Vagina (tissue), 2 donors: ENCODE data around the gene SLC35D1.

Experiments used
- POLR2A ChIP-seq, 2 donors: fragments of 450-650 bp; IDR thresholded peaks; one replicate each; pipeline ENCODE4 v1.6.1; 2017; ENCODE audit warnings: antibody characterized with exemption in 2 of 2, mild to moderate bottlenecking in 2 of 2, moderate library complexity in 2 of 2
- TF ChIP-seq, protein P1 (sequence below), 3 experiments: fragments of 450-650 bp in 2 of 3; fragments of 200-600 bp in 1 of 3; sonication (generic) in 1 of 3; IDR thresholded peaks; one replicate each; pipeline ENCODE4 v1.5.1; 2017 to 2019; ENCODE audit warnings: antibody characterized with exemption in 3 of 3, mild to moderate bottlenecking in 2 of 3, moderate library complexity in 2 of 3

DNA sequence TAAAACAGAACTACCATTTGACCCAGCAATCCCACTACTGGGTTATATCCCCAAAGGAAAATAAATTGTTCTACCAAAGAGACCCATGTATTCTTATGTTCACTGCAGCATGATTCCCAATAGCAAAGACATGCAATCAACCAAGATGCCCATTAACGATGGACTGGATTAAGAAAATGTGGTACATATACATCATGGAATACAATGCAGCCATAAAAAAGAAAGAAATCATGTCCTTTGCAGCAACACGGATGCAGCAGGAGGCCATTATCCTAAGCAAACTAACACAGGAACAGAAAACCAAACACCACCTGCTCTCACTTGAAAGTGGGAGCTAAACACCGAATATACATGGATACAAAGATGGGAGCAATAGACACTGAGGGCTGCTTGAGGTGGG, 44.2 kb downstream of the SLC35D1 start:
- TF ChIP-seq, protein P1, sequence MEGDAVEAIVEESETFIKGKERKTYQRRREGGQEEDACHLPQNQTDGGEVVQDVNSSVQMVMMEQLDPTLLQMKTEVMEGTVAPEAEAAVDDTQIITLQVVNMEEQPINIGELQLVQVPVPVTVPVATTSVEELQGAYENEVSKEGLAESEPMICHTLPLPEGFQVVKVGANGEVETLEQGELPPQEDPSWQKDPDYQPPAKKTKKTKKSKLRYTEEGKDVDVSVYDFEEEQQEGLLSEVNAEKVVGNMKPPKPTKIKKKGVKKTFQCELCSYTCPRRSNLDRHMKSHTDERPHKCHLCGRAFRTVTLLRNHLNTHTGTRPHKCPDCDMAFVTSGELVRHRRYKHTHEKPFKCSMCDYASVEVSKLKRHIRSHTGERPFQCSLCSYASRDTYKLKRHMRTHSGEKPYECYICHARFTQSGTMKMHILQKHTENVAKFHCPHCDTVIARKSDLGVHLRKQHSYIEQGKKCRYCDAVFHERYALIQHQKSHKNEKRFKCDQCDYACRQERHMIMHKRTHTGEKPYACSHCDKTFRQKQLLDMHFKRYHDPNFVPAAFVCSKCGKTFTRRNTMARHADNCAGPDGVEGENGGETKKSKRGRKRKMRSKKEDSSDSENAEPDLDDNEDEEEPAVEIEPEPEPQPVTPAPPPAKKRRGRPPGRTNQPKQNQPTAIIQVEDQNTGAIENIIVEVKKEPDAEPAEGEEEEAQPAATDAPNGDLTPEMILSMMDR (IDR thresholded peaks at IDR 0.05): no peak
- TF ChIP-seq POLR2A (IDR thresholded peaks at IDR 0.05): no peak
